Suprapubic skin (tissue), 4 donors: ENCODE results near the gene FRMD8. TPM values are rescaled to one million over a fixed set of nuclear protein-coding genes. Genes with fewer than 3 reads are reported as not detected.

Experiments
- DNase-seq, 2 donors: peaks; one replicate each; pipeline ENCODE4 v3.0.0-alpha.2; 2019; ENCODE audit warnings: low spot score in 2 of 2
- H3K27ac ChIP-seq: fragments of 200-600 bp; sonication (generic); one replicate; pipeline ENCODE4 v1.5.1; 2019
- H3K27me3 ChIP-seq: fragments of 200-600 bp; sonication (generic); one replicate; pipeline ENCODE4 v1.5.1; 2019
- H3K36me3 ChIP-seq: fragments of 200-600 bp; sonication (generic); one replicate; pipeline ENCODE4 v1.5.1; 2019
- H3K4me1 ChIP-seq: fragments of 200-600 bp; sonication (generic); one replicate; pipeline ENCODE4 v1.5.1; 2019
- H3K4me3 ChIP-seq: fragments of 200-600 bp; sonication (generic); one replicate; pipeline ENCODE4 v1.5.1; 2019; ENCODE audit warnings: mild to moderate bottlenecking
- H3K9me3 ChIP-seq: fragments of 200-600 bp; sonication (generic); one replicate; pipeline ENCODE4 v1.5.1; 2019
- CTCF ChIP-seq, 2 donors: fragments of 200-600 bp in 1 of 2; fragments of 450-650 bp in 1 of 2; sonication (generic) in 1 of 2; IDR thresholded peaks; one replicate each; pipeline ENCODE4 v1.5.1; 2016 to 2019; ENCODE audit warnings: antibody characterized with exemption in 2 of 2, mild to moderate bottlenecking in 1 of 2, moderate library complexity in 1 of 2
- EP300 ChIP-seq: sonication (generic); formaldehyde crosslinking; IDR thresholded peaks from one replicate; pipeline ENCODE4 v1.6.1; 2017; ENCODE audit warnings: antibody characterized with exemption
- POLR2A ChIP-seq, 2 donors: fragments of 450-650 bp; IDR thresholded peaks; one replicate each; pipeline ENCODE4 v1.6.1; 2017; ENCODE audit warnings: antibody characterized with exemption in 2 of 2, mild to moderate bottlenecking in 2 of 2, moderate library complexity in 2 of 2
- POLR2AphosphoS5 ChIP-seq, 3 donors: sonication (generic); formaldehyde crosslinking; IDR thresholded peaks; one replicate each; pipeline ENCODE4 v1.6.1; 2017; ENCODE audit warnings: antibody characterized with exemption in 3 of 3
- WGBS: methylation state at CpG from one replicate; pipeline ENCODE4 v1.1.5; 2018; 5-methylcytosine and 5-hydroxymethylcytosine counted together
- total RNA-seq, 4 donors: library from RNA; depleted of rRNA; stranded (reverse); fragments of >200 nt; gene quantifications; one replicate each; pipeline ENCODE4 v1.1.0, GENCODE V29; 2016

The FRMD8 gene
- total RNA-seq, 4 donors from 2014 or later: 56.2 to 107 (median 81.5) TPM

- Histone ChIP-seq H3K4me1 (peaks cover 54% of the 10 kb centered on the region), H3K36me3 (peaks cover 11% of the 10 kb centered on the region), H3K9me3 (no peaks in the 10 kb centered on the region), H3K27ac (peak overlapping the region; percentile 98), H3K27me3 (no peaks in the 10 kb centered on the region), H3K4me3 (peak overlapping the region; percentile 91)
- TF ChIP-seq POLR2A (IDR thresholded peaks at IDR 0.05) (peak; percentile 31 to 80), POLR2AphosphoS5 (IDR thresholded peaks at IDR 0.05) (peak; percentile 100), EP300 (peak; percentile 97), CTCF (IDR thresholded peaks at IDR 0.05) (no peak)
- peak; percentile 98 to 99 for DNase-seq
- under 1% methylated on average over 12 of the region's 15 CpGs for WGBS
These were observed 34.7 kb downstream of the FRMD8 start for GRCh38 chr11:65420979-65421793.

- TF ChIP-seq POLR2A (IDR thresholded peaks at IDR 0.05) (peak; percentile 89 to 97), POLR2AphosphoS5 (IDR thresholded peaks at IDR 0.05) (peak; percentile 87 to 98 (median 98)), CTCF (IDR thresholded peaks at IDR 0.05) (no peak), EP300 (peak; percentile 71)
- Histone ChIP-seq H3K27ac (peak overlapping the region; percentile 98), H3K27me3 (no peaks in the 10 kb centered on the region), H3K4me1 (peaks cover 46% of the 10 kb centered on the region), H3K4me3 (peak overlapping the region; percentile 91), H3K9me3 (no peaks in the 10 kb centered on the region), H3K36me3 (peaks cover 11% of the 10 kb centered on the region)
- WGBS: 1% methylated on average over 20 of the region's 68 CpGs
- DNase-seq: peak; percentile 98 to 99
These were observed 35.6 kb downstream of the FRMD8 start for GRCh38 chr11:65421794-65422632.

DNA sequence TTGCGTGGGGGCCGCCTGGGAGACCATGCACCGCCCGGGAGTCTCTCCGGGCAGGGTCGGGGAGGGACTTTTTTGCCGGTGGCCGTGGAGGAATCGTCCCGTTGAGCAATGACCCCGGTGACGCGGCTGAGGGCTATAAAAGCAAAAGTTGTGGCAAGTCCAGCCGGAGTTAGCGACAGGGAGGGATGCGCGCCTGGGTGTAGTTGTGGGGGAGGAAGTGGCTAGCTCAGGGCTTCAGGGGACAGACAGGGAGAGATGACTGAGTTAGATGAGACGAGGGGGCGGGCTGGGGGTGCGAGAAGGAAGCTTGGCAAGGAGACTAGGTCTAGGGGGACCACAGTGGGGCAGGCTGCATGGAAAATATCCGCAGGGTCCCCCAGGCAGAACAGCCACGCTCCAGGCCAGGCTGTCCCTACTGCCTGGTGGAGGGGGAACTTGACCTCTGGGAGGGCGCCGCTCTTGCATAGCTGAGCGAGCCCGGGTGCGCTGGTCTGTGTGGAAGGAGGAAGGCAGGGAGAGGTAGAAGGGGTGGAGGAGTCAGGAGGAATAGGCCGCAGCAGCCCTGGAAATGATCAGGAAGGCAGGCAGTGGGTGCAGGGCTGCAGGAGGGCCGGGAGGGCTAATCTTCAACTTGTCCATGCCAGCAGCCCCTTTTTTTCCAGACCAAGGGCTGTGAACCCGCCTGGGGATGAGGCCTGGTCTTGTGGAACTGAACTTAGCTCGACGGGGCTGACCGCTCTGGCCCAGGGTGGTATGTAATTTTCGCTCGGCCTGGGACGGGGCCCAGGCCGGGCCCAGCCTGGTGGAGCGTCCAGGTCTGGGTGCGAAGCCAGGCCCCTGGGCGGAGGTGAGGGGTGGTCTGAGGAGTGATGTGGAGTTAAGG lies 36.4 kb downstream of the FRMD8 start, which contains the start of gene NEAT1:
NEAT1 (plus strand) TSS at position 166 of the 883 bp plus-strand sequence.
- 0% methylated on average over 33 of the region's 40 CpGs for WGBS
- peaks cover 45% of the 10 kb centered on the region for H3K4me1 ChIP-seq
- peak; percentile 100 for TF ChIP-seq POLR2A (IDR thresholded peaks at IDR 0.05)
- TF ChIP-seq EP300: no peak
- peak in 1 of 2 donors; percentile 9 for TF ChIP-seq CTCF (IDR thresholded peaks at IDR 0.05)
- peak; percentile 99 to 100 (median 100) for TF ChIP-seq POLR2AphosphoS5 (IDR thresholded peaks at IDR 0.05)
- H3K9me3 ChIP-seq: no peaks in the 10 kb centered on the region
- peaks cover 11% of the 10 kb centered on the region for H3K36me3 ChIP-seq
- no peaks in the 10 kb centered on the region for H3K27me3 ChIP-seq
- H3K4me3 ChIP-seq: peak within 1 kb of the TSS; percentile 91
- H3K27ac ChIP-seq: peak within 1 kb of the TSS; percentile 98
- peak; percentile 99 for DNase-seq

GRCh38 chr11:65423516-65424204 lies 37.2 kb downstream of the FRMD8 start:
- Histone ChIP-seq H3K27ac (peak overlapping the region; percentile 98), H3K36me3 (peaks cover 11% of the 10 kb centered on the region), H3K27me3 (no peaks in the 10 kb centered on the region), H3K9me3 (no peaks in the 10 kb centered on the region), H3K4me1 (peaks cover 45% of the 10 kb centered on the region), H3K4me3 (peak overlapping the region; percentile 91)
- peak; percentile 74 to 80 for DNase-seq
- under 1% methylated on average over 18 of the region's 19 CpGs for WGBS
- TF ChIP-seq CTCF (IDR thresholded peaks at IDR 0.05): no peak
- no peak for TF ChIP-seq EP300
- peak in 1 of 2 donors; percentile 2 for TF ChIP-seq POLR2A (IDR thresholded peaks at IDR 0.05)
- peak in 1 of 3 donors; percentile 65 for TF ChIP-seq POLR2AphosphoS5 (IDR thresholded peaks at IDR 0.05)
